ENCODE results near the gene ZNF574.
A peak's percentile ranks its signal among the peaks of the same experiment; 100 is the strongest.
"Not testable (repeated sequence)": the region's sequence is repeated elsewhere in the genome, so short reads cannot be mapped to it uniquely, and the experiment has no call there.

The ZNF574 gene

DNA sequence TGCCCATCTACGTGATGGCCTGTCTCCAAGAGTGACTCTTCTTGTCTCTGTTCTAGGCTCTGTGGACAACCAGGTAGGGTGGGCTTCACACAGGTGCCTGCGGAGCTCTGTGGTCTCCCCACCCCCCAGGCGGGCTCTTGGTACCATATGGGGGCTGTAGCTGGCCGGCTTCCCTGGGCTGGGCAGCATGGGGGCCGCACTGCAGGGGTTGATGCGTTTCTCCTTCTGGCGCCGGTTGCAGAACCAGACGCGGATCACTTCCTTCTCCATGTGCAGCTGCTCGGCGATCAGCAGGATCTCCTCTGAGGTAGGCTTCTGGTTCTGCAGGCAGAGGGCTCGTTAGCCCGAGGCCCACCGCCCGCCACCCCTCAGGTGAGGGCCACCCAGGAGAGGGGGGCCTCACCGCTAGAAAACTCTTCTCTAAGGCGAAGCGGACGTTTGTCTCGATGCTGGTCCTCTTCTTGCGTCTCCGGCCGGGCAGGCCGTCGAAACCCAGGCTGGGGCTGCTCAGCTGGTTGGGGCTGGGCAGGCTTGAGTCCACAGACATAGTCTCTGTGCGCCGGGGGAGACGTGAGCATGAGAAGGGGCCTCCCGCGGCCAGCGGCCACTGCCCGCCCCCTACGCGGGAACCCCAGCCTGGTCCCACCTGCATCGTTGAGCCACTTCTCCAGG lies 19.3 kb downstream of the ZNF574 start:
- Histone ChIP-seq H3K36me3 (ENCODE audit: control insufficient read depth, low read depth, low read length) (no peaks in the 10 kb centered on the region), H3K27ac (ENCODE audit: low read length) (no peak overlapping the region), H3K9ac (ENCODE audit: low read length) (no peak overlapping the region), H3K27me3 (ENCODE audit: control insufficient read depth, insufficient read depth, low read length) (peaks cover 5% of the 10 kb centered on the region), H3K4me3 (ENCODE audit: low read length) (no peak overlapping the region), H3K9me3 (ENCODE audit: control insufficient read depth, low read depth, low read length) (no peaks in the 10 kb centered on the region), H3K4me1 (ENCODE audit: control insufficient read depth, low read depth, low read length) (no peaks in the 10 kb centered on the region)

GRCh38 chr19:42095814-42096230 lies 19.9 kb downstream of the ZNF574 start:
- H3K9ac ChIP-seq (ENCODE audit: low read length): no peak overlapping the region
- H3K27me3 ChIP-seq (ENCODE audit: control insufficient read depth, insufficient read depth, low read length): peaks cover 5% of the 10 kb centered on the region
- H3K4me1 ChIP-seq (ENCODE audit: control insufficient read depth, low read depth, low read length): no peaks in the 10 kb centered on the region
- no peak overlapping the region for H3K27ac ChIP-seq (ENCODE audit: low read length)
- no peaks in the 10 kb centered on the region for H3K36me3 ChIP-seq (ENCODE audit: control insufficient read depth, low read depth, low read length)
- peak overlapping the region; percentile 54 for H3K4me3 ChIP-seq (ENCODE audit: low read length)
- no peaks in the 10 kb centered on the region for H3K9me3 ChIP-seq (ENCODE audit: control insufficient read depth, low read depth, low read length)

DNA sequence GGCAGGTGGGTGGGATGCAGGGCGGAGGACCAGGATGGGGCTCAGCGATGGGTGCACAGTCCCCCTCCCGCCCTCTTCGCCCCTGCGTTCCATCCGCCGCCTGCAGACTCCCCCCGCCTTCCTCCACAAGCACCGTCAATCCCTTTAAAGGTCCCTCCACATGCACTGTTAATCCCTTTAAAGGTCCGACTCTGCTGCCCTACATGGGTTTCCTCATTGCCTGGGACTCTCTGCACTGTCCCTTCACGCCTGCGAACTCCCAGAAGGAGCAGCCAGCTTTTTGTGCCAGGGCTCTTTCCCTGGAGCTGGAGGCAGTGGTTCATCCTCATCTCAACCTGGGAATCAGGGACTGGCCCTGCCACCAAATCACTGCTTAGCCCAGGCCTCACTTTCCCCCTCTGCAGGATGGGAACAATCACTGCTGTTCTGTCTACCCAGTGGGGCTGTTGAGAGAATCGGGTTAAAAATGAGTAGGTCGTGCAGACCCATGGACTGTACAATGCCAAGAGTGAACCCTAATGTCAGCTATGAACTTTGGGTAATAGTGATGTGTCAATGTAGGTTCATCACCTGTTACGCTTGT lies 20.4 kb downstream of the ZNF574 start:
- Histone ChIP-seq H3K36me3 (ENCODE audit: control insufficient read depth, low read depth, low read length) (no peaks in the 10 kb centered on the region), H3K4me1 (ENCODE audit: control insufficient read depth, low read depth, low read length) (no peaks in the 10 kb centered on the region), H3K4me3 (ENCODE audit: low read length) (peak overlapping the region; percentile 54), H3K27ac (ENCODE audit: low read length) (no peak overlapping the region), H3K9me3 (ENCODE audit: control insufficient read depth, low read depth, low read length) (no peaks in the 10 kb centered on the region), H3K9ac (ENCODE audit: low read length) (no peak overlapping the region), H3K27me3 (ENCODE audit: control insufficient read depth, insufficient read depth, low read length) (peaks cover 5% of the 10 kb centered on the region)

- Histone ChIP-seq H3K4me3 (ENCODE audit: low read length) (no peak overlapping the region), H3K27ac (ENCODE audit: low read length) (no peak overlapping the region), H3K9ac (ENCODE audit: low read length) (no peak overlapping the region), H3K9me3 (ENCODE audit: control insufficient read depth, low read depth, low read length) (no peaks in the 10 kb centered on the region), H3K4me1 (ENCODE audit: control insufficient read depth, low read depth, low read length) (no peaks in the 10 kb centered on the region), H3K27me3 (ENCODE audit: control insufficient read depth, insufficient read depth, low read length) (peaks cover 5% of the 10 kb centered on the region), H3K36me3 (ENCODE audit: control insufficient read depth, low read depth, low read length) (no peaks in the 10 kb centered on the region)
Measured at GRCh38 chr19:42097461-42097860, 21.5 kb downstream of the ZNF574 start.

- Histone ChIP-seq H3K27me3 (ENCODE audit: control insufficient read depth, insufficient read depth, low read length) (peaks cover 5% of the 10 kb centered on the region), H3K27ac (ENCODE audit: low read length) (no peak overlapping the region), H3K4me1 (ENCODE audit: control insufficient read depth, low read depth, low read length) (no peaks in the 10 kb centered on the region), H3K9me3 (ENCODE audit: control insufficient read depth, low read depth, low read length) (no peaks in the 10 kb centered on the region), H3K4me3 (ENCODE audit: low read length) (no peak overlapping the region), H3K36me3 (ENCODE audit: control insufficient read depth, low read depth, low read length) (no peaks in the 10 kb centered on the region), H3K9ac (ENCODE audit: low read length) (no peak overlapping the region)
Measured at GRCh38 chr19:42098781-42099180, 22.8 kb downstream of the ZNF574 start.

DNA sequence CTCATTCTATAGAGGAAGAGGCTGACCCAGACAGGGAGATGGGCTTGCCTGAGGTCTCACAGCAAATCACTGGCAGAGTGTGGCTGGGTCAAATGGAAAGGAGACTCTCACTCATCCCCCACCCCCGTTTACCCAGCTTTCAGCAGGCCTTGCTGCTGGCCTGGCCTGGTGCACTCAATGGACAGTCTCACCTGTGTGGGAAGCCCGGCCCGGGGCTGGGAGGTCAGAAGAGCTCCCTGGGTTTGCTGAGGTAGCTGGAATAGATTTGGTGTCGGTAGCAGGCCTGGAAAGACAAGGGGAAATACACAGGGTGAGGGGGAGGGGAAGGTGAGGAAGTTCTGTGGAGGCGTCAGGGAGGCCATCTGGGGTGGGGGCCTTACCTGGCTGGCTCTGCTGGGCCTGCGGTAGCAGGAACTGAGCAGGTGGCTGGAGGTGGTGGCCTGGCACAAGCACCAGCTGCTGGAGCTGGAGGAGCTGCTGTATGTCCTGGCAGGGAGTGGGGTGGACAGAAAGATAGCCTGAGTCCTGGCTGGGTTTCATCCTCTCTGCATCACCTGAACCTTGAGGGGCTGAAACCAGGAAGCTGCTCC lies 23.5 kb downstream of the ZNF574 start:
- no peak overlapping the region for H3K27ac ChIP-seq (ENCODE audit: low read length)
- no peaks in the 10 kb centered on the region for H3K4me1 ChIP-seq (ENCODE audit: control insufficient read depth, low read depth, low read length)
- H3K4me3 ChIP-seq (ENCODE audit: low read length): no peak overlapping the region
- no peak overlapping the region for H3K9ac ChIP-seq (ENCODE audit: low read length)
- H3K9me3 ChIP-seq (ENCODE audit: control insufficient read depth, low read depth, low read length): no peaks in the 10 kb centered on the region
- H3K27me3 ChIP-seq (ENCODE audit: control insufficient read depth, insufficient read depth, low read length): peaks cover 5% of the 10 kb centered on the region
- H3K36me3 ChIP-seq (ENCODE audit: control insufficient read depth, low read depth, low read length): no peaks in the 10 kb centered on the region

DNA sequence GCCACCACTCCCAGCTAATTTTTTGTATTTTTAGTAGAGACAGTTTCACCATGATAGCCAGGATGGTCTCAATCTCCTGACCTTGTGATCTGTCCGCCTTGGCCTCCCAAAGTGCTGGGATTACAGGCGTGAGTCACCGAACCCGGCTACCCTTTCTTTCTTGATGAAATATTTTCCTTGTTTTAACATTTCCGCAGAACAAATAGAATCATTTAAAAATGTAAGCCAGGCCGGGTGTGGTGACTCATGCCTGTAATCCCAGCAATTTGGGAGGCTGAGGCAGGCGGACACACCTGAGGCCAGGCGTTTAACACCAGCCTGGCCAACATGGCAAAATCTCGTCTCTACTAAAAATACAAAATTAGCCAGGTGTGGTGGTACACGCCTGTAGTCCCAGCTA lies 24.3 kb downstream of the ZNF574 start:
- not testable (repeated sequence) for H3K27ac ChIP-seq (ENCODE audit: low read length); H3K9ac ChIP-seq (ENCODE audit: low read length); H3K4me3 ChIP-seq (ENCODE audit: low read length); H3K9me3 ChIP-seq (ENCODE audit: control insufficient read depth, low read depth, low read length); H3K4me1 ChIP-seq (ENCODE audit: control insufficient read depth, low read depth, low read length); H3K27me3 ChIP-seq (ENCODE audit: control insufficient read depth, insufficient read depth, low read length); H3K36me3 ChIP-seq (ENCODE audit: control insufficient read depth, low read depth, low read length)

- no peak overlapping the region for H3K9ac ChIP-seq (ENCODE audit: low read length)
- H3K4me1 ChIP-seq (ENCODE audit: control insufficient read depth, low read depth, low read length): no peaks in the 10 kb centered on the region
- no peaks in the 10 kb centered on the region for H3K9me3 ChIP-seq (ENCODE audit: control insufficient read depth, low read depth, low read length)
- no peaks in the 10 kb centered on the region for H3K36me3 ChIP-seq (ENCODE audit: control insufficient read depth, low read depth, low read length)
- peaks cover 7% of the 10 kb centered on the region for H3K27me3 ChIP-seq (ENCODE audit: control insufficient read depth, insufficient read depth, low read length)
- H3K4me3 ChIP-seq (ENCODE audit: low read length): no peak overlapping the region
- no peak overlapping the region for H3K27ac ChIP-seq (ENCODE audit: low read length)
Measured at GRCh38 chr19:42102877-42103276, 26.9 kb downstream of the ZNF574 start.

DNA sequence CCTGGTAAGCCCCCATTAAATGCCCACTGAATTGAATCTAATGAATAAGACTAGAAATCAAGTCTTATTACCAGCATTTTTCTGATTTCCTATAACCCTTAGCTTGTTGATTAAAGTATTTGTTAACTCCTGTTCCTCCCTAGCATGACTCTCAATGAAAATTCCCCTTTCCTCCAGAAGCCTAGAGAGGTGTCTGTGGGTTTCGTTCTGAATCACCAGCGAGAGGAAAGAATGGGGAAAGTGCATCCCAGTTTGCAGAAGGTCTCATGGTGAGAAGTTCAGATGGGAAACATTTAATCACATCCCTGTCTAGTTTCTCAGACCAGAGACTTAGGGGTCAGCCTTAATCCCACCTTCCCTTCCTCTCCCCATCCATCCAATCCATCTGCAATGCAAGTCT lies 29.4 kb downstream of the ZNF574 start:
- no peak overlapping the region for H3K27ac ChIP-seq (ENCODE audit: low read length)
- H3K4me1 ChIP-seq (ENCODE audit: control insufficient read depth, low read depth, low read length): peaks cover 4% of the 10 kb centered on the region
- no peaks in the 10 kb centered on the region for H3K9me3 ChIP-seq (ENCODE audit: control insufficient read depth, low read depth, low read length)
- H3K27me3 ChIP-seq (ENCODE audit: control insufficient read depth, insufficient read depth, low read length): peaks cover 7% of the 10 kb centered on the region
- H3K4me3 ChIP-seq (ENCODE audit: low read length): no peak overlapping the region
- no peak overlapping the region for H3K9ac ChIP-seq (ENCODE audit: low read length)
- no peaks in the 10 kb centered on the region for H3K36me3 ChIP-seq (ENCODE audit: control insufficient read depth, low read depth, low read length)

DNA sequence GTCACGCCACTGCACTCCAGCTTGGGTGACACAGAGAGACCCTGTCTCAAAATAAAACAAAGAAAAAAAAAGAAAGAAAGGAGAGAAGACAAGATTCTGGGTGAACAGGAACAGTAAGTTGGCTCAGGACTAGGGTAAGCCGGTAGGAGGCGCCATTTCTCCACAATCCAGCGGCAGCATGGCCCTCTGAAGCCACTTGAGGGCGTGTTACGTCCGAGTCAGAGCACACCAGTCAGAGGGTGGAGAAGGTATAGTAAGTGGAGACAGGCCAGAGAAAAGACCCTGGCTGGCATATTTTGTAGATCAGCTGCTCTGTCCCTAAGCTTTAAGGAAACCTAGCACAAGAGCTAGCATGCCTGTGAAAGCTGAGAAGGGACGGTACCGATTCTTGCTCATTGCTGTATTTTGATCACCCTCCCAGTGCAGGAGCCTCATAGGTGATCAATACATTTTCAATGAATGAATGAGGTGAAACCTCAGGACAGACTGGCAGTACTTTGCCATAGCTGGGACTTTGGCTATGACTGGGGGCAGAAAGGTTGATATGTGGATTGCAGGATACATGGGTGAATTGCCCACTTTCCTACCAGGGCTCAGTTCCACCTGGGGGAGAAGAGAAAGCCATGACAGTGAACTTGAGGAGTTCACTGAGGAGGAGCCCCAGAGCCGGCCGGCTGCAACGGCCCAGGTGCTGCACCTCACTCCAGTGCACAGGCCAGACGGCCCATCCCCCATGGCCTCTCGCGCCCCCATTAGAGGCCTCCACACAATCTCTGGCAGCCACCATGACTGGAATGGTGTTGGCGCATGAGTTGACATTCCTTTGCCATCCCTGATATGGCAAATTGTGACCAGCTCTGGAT lies 32.8 kb downstream of the ZNF574 start:
- Histone ChIP-seq H3K27ac (ENCODE audit: low read length) (no peak overlapping the region), H3K36me3 (ENCODE audit: control insufficient read depth, low read depth, low read length) (no peaks in the 10 kb centered on the region), H3K27me3 (ENCODE audit: control insufficient read depth, insufficient read depth, low read length) (peaks cover 7% of the 10 kb centered on the region), H3K9me3 (ENCODE audit: control insufficient read depth, low read depth, low read length) (no peaks in the 10 kb centered on the region), H3K4me1 (ENCODE audit: control insufficient read depth, low read depth, low read length) (peaks cover 8% of the 10 kb centered on the region), H3K9ac (ENCODE audit: low read length) (no peak overlapping the region), H3K4me3 (ENCODE audit: low read length) (no peak overlapping the region)

DNA sequence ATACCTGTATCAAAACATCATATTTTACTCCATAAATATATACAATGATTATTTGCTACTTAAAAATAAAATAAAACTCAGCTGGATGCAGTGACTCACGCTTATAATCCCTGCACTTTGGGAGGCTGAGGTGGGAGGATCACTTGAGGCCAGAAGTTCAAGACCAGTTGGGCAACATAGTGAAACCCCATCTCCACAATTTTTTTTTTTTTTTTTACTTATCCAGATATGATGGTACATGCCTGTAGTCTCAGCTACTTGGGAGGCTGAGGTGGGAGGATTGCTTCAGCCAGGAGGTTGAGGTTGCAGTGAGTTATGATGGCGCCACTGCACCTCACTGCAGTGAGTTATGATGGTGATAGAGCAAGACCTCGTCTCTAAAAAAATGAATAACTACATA lies 33.9 kb downstream of the ZNF574 start:
- peaks cover 7% of the 10 kb centered on the region for H3K27me3 ChIP-seq (ENCODE audit: control insufficient read depth, insufficient read depth, low read length)
- H3K27ac ChIP-seq (ENCODE audit: low read length): no peak overlapping the region
- no peaks in the 10 kb centered on the region for H3K9me3 ChIP-seq (ENCODE audit: control insufficient read depth, low read depth, low read length)
- H3K36me3 ChIP-seq (ENCODE audit: control insufficient read depth, low read depth, low read length): no peaks in the 10 kb centered on the region
- no peak overlapping the region for H3K4me3 ChIP-seq (ENCODE audit: low read length)
- no peak overlapping the region for H3K9ac ChIP-seq (ENCODE audit: low read length)
- H3K4me1 ChIP-seq (ENCODE audit: control insufficient read depth, low read depth, low read length): peaks cover 18% of the 10 kb centered on the region

Data from iPS-18a (cell line).